HG02571 (cell line): ENCODE results near the gene LRWD1.

Experiments used
- ATAC-seq: cut with Tn5 transposase; IDR thresholded peaks from one replicate; pipeline ENCODE4 v1.9.1; 2021; ENCODE audit warnings: mild to moderate bottlenecking, moderate library complexity; ENCODE audit not compliant: unreplicated experiment

LRWD1 gene

DNA sequence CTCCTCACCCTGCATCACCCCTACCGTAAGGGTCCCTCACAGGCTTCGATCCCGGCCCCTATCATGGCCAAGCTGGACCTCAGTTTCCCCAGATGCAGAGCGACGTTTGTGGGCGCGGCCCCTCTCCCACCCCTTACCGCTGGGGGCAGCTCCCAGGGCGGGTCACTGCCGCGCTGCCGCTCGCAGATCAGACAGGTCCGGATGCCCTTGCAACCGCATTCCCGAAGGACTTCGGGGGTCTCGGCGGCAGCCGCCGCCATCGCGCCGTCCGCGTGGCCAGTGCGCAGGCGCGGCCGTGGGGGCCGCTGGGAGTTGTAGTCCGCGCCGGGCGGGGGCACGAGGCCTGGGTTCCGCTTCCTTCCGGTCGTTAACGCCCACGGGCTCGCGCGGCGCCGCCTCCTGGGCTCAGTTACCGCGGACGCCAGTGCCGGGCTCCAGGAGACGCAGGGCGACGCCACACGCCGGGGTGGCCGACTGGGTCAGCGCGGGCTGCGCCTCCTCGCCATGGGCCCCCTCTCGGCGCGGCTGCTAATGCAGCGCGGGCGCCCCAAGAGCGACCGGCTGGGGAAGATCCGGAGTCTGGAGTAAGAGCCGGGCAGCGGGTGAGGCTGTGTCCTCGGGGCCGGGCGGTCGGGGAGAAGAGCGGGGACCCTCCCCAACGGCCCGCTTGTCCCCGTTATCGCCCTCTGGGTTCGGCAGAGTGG is at the start of gene LRWD1, which contains the start of gene ALKBH4:
LRWD1 (plus strand) TSS at position 408 of the 704 bp plus-strand sequence; CDS start at position 505, 97 bp downstream.
ALKBH4 (minus strand) TSS at position 287 of the 704 bp plus-strand sequence; CDS start at position 260, 27 bp downstream.
- peak; percentile 87 for ATAC-seq

DNA sequence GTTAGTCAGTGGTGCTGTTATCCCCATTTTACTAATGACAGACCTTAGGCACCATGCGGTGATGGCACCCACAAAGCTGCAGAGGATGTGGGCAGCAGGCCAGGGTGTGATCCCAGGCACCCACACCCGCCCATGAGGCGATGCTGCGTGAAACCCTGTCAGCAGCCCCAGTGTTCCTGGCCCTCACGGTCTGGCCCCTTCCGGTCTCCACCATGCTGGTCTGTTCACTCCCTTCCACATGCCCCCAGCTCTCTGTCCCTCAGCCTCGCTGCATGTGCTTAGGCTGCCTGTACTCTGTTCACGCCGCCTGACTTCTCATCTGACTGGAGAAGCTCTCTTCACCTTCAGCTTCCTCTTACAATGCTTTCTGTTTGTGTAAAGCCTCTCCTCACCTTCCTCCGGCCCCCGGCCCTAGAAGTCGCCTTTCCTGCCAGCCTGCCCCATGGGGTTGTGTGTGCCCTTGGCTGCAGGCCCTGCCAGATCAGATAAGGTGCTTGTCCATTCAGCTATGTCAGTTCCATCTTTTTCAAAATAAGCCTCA is 49.0 kb upstream of the LRWD1 start:
- ATAC-seq: no peak

DNA sequence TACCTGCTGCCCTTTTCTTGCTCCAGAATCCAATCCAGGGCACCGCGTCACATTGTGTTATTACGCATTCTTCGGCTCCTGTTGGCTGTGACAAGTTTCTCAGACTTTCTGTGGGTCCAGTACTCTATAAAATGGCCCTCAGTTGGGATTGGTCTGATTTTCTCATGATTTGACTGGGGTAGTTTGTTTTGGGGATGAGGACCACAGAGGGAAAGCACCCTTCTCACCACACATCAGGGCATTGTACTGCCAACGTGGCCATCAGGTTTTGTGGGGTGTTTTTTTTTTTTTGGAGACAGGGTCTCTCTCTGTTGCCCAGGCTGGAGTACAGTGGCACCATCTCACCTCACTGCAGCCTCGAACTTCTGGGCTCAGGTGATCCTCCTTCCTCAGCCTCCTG is 48.4 kb upstream of the LRWD1 start:
- no peak for ATAC-seq

DNA sequence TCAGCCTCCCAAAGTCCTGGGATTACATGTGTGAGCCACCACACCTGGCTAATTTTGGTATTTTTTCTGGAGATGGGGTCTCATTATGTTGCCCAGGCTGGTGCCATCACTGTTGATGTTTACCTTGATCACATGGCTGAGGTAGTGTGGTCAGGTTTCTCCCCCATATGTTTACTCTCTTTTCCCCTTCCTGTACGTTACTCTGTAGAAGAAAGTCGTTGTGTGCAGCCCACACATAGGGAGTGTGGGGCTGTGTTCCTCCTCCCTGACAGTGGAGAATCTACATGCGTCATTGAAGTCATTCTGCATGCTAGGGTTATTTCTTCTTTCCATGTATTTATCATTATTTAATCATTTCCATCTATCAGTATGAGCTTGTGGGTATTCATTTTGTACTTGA is 47.7 kb upstream of the LRWD1 start:
- ATAC-seq: no peak

DNA sequence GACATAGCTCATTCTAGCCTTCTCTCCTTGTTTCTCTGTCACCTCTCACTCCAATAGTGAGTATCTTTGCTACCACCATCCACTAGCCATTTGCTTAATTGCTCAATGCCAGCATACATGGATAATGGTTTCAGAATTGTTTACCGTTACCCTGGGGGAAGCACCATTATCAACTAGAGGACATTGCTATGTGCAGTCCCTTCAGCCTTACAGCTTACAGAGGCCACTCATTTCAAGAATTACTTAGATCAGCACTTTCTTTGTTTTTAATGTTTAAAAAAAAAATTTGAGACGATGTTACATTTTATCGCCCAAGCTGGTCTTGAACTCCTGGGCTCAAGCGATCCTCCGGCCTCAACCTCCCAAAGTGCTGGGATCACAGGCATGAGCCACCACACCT is 46.2 kb upstream of the LRWD1 start:
- ATAC-seq: no peak

DNA sequence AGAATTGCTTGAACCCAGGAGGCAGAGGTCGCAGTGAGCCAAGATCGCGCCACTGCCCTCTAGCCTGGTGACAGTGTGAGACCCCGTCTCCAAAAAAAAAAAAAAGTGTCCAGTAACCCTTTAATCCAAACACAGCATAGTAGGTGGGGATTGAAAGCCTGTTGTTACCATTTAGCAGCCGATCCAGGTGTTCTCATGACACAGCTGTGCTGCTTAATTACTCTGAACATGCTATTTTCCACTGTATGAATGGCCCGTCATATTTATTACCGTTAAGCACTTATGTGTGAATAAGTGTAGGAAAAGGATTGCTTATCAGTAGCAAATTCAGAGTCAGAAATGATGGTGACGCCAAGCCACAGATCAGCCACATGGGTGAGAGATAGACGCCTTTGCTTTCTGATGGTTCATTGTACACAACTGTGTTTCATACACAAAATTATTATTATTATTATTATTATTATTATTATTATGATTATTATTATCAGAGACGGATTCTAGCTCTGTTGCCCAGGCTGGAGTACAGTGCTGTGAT is 43.0 kb upstream of the LRWD1 start:
- ATAC-seq: no peak

DNA sequence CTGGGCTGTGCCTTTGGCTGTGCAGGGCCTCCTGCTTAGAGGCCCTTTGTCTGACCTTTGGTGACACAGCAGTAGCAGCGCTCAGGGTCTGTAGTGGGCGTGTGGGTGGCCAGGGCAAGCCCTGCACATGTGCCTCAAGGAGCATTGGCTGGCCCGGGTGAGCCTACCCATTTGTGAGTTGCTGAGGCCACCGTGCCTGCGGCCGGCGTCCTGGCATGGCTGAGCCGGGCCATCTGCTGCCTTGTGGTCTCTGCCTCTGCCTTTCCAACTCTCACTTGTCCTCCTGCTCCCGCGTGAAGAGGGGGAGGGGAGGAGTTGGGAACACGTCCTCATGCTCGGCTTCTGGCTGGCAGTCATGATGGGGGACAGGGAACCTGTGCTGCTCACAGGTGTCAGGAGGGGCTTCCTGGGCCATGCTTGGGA is 40.6 kb upstream of the LRWD1 start:
- ATAC-seq: no peak

DNA sequence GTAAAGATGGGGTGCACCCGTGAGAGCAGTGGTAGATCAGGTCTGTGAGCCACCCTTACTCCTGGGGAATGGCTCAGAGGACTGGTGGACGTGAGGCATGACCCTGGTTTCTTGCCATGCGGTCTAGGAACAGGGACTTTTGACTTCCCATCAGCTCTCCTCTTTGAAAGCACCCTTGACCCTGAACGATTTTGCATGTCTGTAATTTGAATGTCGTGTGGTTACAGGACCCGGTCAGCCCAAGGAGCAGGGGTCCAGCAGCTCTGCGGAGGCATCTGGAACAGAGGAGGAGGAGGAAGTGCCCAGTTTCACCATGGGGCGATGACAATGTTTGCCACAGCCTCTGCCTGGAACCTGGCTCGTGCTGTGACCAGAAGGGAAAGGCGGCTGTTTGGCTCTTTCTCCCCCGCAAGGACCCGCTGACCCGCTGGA is 40.0 kb upstream of the LRWD1 start:
- peak; percentile 31 for ATAC-seq

DNA sequence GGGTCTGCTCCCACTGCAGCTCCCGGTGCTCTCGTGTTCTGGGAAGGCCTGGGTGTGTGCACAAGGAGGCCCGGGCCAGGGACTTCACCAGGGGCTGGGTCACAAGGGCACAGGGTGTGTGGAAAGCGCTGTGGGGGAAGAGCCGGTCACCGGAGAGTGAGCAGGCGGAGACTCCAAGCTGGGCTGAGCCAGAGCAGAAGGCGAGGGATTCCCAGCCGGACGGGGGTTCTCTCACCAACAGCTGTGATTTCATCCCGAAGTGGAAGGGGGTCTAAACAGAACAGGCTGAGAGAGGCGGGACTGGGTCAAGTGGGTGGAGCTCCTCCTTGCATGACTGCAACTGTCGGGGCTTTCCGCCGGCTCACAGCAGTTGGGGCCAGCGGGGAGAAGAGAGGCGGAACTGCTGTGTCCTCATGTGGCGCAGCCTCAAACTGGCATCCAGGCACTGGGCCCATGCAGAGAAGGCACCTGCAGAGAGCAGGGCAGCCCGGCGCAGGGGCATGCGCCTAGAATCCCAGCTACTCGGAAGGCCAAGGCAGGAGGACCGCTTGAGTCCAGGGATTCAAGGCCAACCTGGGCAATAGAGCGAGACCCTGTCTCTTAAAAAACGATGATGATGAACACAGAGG is 39.0 kb upstream of the LRWD1 start:
- ATAC-seq: peak; percentile 49

DNA sequence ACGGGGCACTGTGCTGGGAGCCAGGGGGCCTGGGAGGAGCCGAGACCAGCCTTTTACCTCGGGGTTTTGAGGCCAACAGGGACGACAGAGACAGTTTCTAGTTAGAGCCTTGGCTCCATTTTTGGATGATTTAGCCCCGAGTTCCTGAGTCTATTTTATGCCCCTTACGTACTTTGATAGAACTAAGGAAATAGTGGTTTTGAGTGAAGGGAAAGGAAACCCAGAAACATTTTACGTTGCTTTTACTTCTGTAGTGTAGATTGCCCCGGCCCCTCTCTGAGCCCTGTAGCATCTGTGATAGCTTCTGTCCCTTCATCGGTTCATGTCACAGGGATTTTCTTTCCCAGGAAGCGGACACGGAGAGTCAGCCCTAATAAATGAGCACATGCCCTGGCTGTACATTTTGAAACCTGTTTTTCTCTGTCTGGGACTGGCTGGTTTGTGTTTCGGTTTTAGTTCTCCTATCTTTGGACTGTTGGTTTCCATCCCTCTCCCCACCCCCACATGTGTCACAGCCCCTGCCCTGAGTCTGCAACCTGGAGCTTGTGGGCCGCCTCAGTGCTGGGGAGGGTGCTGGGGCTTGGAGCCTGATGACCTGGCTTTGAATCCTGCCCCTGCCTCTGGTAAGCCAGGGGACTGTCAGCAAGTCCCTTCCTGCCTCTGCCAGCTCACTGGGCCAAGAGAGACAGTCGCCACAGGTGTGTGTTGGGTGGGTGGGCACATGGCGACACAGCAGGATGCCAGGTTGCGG is 38.3 kb upstream of the LRWD1 start:
- peak; percentile 48 for ATAC-seq

DNA sequence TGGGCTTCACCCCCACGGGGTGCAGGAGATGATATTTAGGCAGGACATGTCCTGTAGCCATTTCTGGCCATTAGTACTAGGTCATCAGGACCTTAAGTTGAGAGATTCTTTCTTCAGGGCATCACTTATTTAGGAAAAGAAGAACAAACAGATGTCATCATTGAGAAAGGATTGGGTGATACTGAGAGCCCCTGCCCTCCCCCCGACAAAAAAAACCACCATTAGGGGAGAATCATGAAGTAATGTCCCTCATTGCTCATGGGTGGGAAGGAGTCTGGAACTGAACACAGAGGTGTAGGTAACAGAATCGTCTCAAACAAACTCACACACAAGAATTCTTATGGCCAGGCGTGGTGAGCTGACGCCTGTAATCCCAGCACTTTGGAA is 37.8 kb upstream of the LRWD1 start:
- ATAC-seq: no peak

DNA sequence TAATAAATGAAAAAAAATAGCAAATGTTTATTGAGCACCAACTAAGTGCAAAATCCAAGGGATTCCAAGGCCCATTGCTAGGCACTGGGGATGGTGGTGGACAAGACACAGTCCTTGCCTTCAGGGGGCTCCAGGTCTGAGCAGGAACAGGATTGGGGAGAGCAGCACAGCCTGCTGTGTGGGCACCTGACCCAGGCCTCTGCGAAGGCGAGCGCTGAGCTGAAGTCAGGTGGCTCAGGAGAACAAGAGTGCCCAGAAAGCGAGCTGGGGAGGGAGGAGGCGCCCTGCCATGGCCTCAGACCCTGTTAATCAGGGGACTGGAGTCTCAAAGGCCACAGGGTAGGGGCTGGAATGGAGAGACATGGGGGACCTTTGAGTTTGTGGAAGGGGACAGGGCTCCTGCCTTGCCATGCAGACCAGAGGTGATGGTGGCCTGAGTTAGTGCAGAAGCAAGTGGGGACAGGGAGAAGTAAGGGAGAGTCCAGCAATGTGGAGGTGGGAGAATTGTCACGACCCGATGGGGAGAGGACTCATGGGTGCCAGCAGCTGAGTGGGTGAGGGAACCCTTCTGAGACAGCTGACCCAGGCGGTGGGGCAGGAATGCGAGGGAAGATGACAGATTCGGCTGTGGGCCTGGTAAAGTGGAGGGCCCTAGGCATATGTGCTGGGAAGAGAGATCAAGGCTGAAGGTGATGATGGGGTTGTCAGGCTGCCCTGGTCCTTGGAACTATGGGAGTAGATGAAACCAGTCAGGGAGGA is 35.5 kb upstream of the LRWD1 start:
- ATAC-seq: no peak

DNA sequence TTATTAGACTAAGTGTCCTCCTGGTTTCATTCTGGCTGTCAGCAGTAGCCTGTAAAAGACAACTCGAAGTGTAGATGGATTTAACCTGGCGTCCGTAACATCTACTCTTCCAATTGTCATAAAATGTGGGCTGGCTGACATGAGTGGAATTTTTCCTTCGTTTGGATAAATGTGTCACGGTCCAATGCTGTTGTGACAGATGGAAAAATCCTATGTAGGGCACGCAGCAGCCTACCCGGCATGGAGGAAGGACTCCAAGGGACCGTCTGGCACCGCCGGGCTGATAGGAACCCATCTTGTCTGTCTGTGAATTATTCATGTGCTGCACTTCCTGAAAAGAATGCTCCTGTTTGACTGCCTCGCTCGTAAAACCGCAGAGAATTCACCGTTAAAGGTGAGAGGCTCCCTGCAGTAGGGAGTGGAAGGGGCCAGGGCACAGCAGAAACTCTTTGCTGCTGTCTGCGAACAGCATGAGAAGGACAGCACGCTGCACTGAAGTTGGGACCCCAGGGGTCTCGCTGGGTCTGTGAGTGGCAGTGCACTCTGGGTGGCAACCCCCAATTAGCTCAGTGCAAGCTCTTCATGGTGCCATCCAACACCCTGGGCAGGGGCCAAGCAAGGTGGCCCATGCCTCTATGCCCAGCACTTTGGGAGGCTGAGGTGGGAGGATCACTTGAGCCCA is 33.0 kb upstream of the LRWD1 start:
- no peak for ATAC-seq

DNA sequence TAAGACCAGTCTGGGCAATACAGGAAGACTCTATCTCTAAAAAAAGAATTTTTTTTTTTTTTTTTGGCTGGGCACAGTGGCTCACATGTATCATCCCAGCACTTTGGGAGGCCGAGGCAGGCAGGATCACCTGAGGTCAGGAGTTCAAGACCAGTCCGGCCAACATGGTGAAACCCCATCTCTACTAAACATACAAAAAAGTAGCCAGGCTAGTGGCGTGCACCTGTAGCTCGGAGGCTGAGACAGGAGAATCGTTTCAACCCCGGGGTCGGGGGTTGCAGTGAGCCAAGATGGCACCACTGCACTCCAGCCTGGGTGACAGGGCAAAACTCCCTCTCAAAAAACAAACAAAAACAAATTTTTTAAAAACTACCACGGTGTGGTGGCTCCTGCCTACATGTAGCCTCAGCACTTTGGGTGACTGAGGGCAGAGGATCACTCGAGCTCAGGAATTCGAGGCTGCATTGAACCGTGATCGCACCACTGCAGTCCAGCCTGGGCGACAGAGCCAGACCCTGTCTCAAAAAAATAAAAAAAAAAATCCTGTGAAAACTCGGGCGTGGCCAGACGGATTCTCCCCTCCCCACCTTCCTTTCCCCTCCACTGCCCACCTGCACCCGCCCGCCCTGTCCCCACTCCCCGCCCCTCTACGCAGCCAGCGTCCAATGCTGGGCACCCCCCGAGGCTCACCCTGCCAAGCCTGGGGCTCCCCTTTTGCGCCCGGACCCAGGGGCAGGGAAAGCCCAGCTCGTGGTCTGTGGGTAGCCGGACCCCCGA is 32.2 kb upstream of the LRWD1 start:
- ATAC-seq: peak; percentile 26

DNA sequence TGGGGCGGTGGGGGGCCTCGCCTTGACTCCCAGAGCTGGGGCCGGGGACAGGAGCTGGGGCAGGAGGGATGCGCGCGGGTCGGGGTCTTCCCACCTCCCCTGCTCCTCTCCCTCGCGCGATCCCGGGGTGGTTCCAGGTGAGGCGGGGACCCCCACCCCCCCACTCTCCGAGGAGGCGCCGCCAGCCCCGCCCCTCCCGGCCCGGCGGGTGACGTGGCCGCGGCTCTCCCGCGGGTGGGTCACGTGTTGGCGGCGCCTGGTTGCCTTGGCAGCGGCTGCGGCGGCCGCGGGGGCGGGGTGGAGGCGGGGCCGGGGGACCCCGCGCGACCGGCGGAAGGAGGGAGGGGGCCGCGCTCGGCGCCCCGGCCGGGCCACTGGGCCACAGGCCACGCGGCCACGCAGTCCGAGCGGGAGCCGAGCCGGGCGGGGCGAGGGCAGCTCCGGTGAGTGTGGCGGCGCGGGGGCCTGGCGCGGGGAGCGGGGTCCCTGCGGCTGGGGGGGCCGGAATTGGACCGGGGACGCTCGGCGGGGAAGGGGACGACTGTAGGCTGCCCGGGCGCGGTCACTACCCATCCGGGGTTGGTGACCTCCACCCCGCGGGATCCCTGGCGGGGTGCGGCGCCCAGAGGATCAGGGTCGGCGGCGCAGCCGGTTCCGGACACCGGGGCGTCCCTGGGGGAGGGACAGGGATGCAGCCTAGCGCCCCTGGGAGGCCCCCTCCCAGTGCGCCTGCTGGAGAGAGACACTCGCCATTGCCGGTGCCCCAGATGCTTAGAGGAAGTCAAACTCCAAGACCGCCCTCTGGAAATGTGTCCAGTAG is 31.4 kb upstream of the LRWD1 start, which contains the start of gene ORAI2:
ORAI2 (plus strand) TSS at position 357 of the 820 bp plus-strand sequence. CDS start 5,382 bp downstream, outside the sequence.
- peak; percentile 53 for ATAC-seq

DNA sequence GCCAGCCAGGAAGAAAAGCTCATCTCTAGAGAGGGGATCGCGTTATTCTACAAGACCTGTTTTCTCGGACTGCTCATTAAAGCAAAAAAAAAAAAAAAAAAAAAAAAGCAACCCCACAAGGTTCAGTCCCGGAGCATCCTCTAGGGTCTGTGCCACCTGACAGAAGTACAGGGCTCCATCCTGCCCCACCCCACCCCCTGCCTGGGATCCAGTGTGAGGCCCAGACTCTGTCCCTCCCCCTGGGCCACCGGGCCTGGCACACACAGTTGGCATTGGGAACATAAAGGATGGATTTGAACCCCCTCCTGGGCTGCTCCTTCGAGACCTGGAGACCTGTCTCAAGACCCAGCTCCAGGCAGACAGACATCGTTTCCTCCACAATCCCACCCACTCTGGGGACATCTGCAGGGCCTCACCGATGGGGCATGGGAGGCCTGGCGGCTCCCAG is 30.7 kb upstream of the LRWD1 start:
- no peak for ATAC-seq

DNA sequence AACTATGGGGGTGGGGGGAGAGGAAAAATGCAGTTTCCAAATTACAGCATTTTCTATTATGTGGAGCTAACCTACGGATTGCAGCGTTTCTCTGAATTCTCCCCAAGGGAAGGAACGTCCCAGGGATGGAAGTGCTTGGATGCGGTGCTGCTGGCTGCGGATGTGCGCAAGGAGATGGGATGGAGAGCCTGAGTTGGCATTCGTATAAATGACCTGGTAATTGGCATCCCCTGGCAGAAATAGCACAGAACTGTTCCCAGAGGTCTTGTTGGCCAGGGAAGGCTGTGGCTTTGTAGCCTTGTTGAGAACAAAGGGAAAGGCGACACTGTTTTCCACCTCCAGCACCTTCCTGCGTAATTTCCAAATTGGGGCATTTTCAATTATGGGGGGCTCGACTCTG is 28.7 kb upstream of the LRWD1 start:
- ATAC-seq: no peak
